22Rv1 (cell line): ENCODE data around the gene PRRC2C.

Experiments used
- H3K27ac ChIP-seq: fragments of 450-650 bp; 2 replicates; pipeline ENCODE4 v1.5.1; 2017
- CTCF ChIP-seq: fragments of 450-650 bp; IDR thresholded peaks from 2 replicates; pipeline ENCODE4 v1.5.1; 2017; ENCODE audit warnings: mild to moderate bottlenecking
- ZFX ChIP-seq: fragments of 450-650 bp; IDR thresholded peaks from 2 replicates; pipeline ENCODE4 v1.6.1; 2017; ENCODE audit warnings: antibody characterized with exemption, borderline replicate concordance

The PRRC2C gene

DNA sequence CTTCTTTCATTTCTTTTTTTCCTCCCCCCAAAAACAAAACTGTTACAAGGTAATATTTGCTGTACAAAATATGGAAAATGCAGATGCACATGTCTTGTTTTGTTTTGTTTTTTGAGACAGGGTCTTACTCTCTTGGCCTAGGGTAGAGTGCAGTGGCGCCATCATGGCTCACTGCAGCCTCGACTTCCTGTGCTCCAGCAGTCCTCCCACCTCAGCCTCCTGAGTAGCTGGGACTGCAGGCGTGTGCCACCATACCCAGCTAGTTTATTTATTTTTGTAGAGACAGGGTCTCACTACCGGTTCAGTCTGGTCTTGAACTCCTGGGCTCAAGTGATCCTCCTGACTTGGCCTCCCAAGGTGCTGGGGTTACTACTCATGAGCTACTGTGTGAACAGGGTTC, 15.5 kb downstream of the PRRC2C start:
- no peak overlapping the region for H3K27ac ChIP-seq
- TF ChIP-seq ZFX (no peak), CTCF (no peak)

- H3K27ac ChIP-seq: no peak overlapping the region
- TF ChIP-seq ZFX (no peak), CTCF (no peak)
Measured at GRCh38 chr1:171501305-171502024, 16.1 kb downstream of the PRRC2C start.

GRCh38 chr1:171506525-171507304, 21.4 kb downstream of the PRRC2C start:
- no peak overlapping the region for H3K27ac ChIP-seq
- TF ChIP-seq ZFX: no peak
- TF ChIP-seq CTCF: no peak

GRCh38 chr1:171507435-171507834, 22.1 kb downstream of the PRRC2C start:
- TF ChIP-seq ZFX: no peak
- no peak for TF ChIP-seq CTCF
- H3K27ac ChIP-seq: no peak overlapping the region

- TF ChIP-seq ZFX (no peak), CTCF (no peak)
- no peak overlapping the region for H3K27ac ChIP-seq
Measured at GRCh38 chr1:171509191-171509590, 23.9 kb downstream of the PRRC2C start.

- H3K27ac ChIP-seq: no peak overlapping the region
- TF ChIP-seq CTCF (no peak), ZFX (no peak)
Measured at GRCh38 chr1:171513743-171514142, 28.4 kb downstream of the PRRC2C start.

- no peak overlapping the region for H3K27ac ChIP-seq
- TF ChIP-seq CTCF (no peak), ZFX (no peak)
Measured at GRCh38 chr1:171515299-171515698, 30.0 kb downstream of the PRRC2C start.
